GM23338 (cell line): ENCODE measurements around the gene MTA3. TPM values are rescaled to one million over a fixed set of nuclear protein-coding genes. Genes with fewer than 3 reads are reported as not detected.

Experiments
- ATAC-seq: fragments of 200-7000 bp; cut with Tn5 transposase; 3 replicates; pipeline ENCODE4 v1.9.1; 2020
- DNase-seq: peaks from one replicate; pipeline ENCODE4 v3.0.0-alpha.2; 2015; ENCODE audit warnings: low spot score
- H2AFZ ChIP-seq: fragments of 200-600 bp; sonication (generic); 2 replicates; pipeline ENCODE4 v1.8.0; 2016; ENCODE audit warnings: antibody characterized with exemption, mild to moderate bottlenecking, moderate library complexity
- H3F3A ChIP-seq: fragments of 200-600 bp; sonication (generic); replicated peaks from 2 replicates; pipeline ENCODE4 v1.8.0; 2017; ENCODE audit warnings: antibody characterized with exemption, mixed run types, low read depth
- H3K27ac ChIP-seq: fragments of 200-600 bp; sonication (generic); 2 replicates; pipeline ENCODE4 v1.6.1; 2016; ENCODE audit warnings: low read depth
- H3K27me3 ChIP-seq: fragments of 200-600 bp; sonication (generic); 2 replicates; pipeline ENCODE4 v1.8.0; 2016; ENCODE audit warnings: mild to moderate bottlenecking, mixed run types, moderate library complexity; ENCODE audit not compliant: insufficient read depth
- H3K36me3 ChIP-seq: fragments of 200-600 bp; sonication (generic); 2 replicates; pipeline ENCODE4 v1.8.0; 2016; ENCODE audit warnings: mild to moderate bottlenecking; ENCODE audit not compliant: insufficient read depth
- H3K4me1 ChIP-seq: fragments of 200-600 bp; sonication (generic); 2 replicates; pipeline ENCODE4 v1.8.0; 2016; ENCODE audit warnings: mild to moderate bottlenecking, moderate library complexity; ENCODE audit not compliant: insufficient read depth
- H3K4me2 ChIP-seq: fragments of 200-600 bp; sonication (generic); 2 replicates; pipeline ENCODE4 v1.7.1; 2017; ENCODE audit warnings: mixed run types
- H3K4me3 ChIP-seq: fragments of 200-600 bp; sonication (generic); 2 replicates; pipeline ENCODE4 v1.6.1; 2016; ENCODE audit warnings: mixed run types
- H3K79me2 ChIP-seq: fragments of 200-600 bp; sonication (generic); replicated peaks from 2 replicates; pipeline ENCODE4 v1.8.0; 2017; ENCODE audit warnings: mild to moderate bottlenecking; ENCODE audit not compliant: insufficient read depth
- H3K9me2 ChIP-seq: fragments of 200-600 bp; sonication (generic); 2 replicates; pipeline ENCODE4 v1.8.0; 2017; ENCODE audit not compliant: insufficient read depth
- H4K20me1 ChIP-seq: fragments of 200-600 bp; sonication (generic); replicated peaks from 2 replicates; pipeline ENCODE4 v1.8.0; 2017; ENCODE audit warnings: mild to moderate bottlenecking; ENCODE audit not compliant: insufficient read depth
- H3K27ac Mint-ChIP-seq: 2 replicates; pipeline ENCODE4 v1.8.0; 2020; ENCODE audit warnings: inconsistent platforms, mild to moderate bottlenecking, moderate library complexity, mixed read lengths
- H3K27me3 Mint-ChIP-seq: 3 replicates; pipeline ENCODE4 v1.8.0; 2022; ENCODE audit warnings: low read depth, mild to moderate bottlenecking, moderate library complexity, mixed read lengths, inconsistent platforms; ENCODE audit not compliant: insufficient read depth, poor library complexity
- H3K36me3 Mint-ChIP-seq: 3 replicates; pipeline ENCODE4 v1.8.0; 2021; ENCODE audit warnings: low read depth, mild to moderate bottlenecking, inconsistent platforms, moderate library complexity, mixed read lengths
- H3K4me1 Mint-ChIP-seq: 3 replicates; pipeline ENCODE4 v1.8.0; 2020; ENCODE audit warnings: mild to moderate bottlenecking, inconsistent platforms, mixed read lengths
- H3K4me3 Mint-ChIP-seq: 3 replicates; pipeline ENCODE4 v1.8.0; 2021; ENCODE audit warnings: moderate library complexity, mild to moderate bottlenecking, inconsistent platforms, mixed read lengths
- H3K9me3 Mint-ChIP-seq: 3 replicates; pipeline ENCODE4 v1.8.0; 2020; ENCODE audit warnings: moderate library complexity, mild to moderate bottlenecking, inconsistent platforms, mixed read lengths
- EZH2 ChIP-seq: fragments of 200-600 bp; sonication (generic); IDR thresholded peaks from one replicate; pipeline ENCODE4 v1.8.0; 2017; ENCODE audit warnings: antibody characterized with exemption, mild to moderate bottlenecking, low read depth; ENCODE audit not compliant: unreplicated experiment
- JUNB ChIP-seq: IDR thresholded peaks from one replicate; pipeline ENCODE4 v1.6.1; 2016; ENCODE audit warnings: antibody characterized with exemption; ENCODE audit not compliant: unreplicated experiment
- STAT1 ChIP-seq: IDR thresholded peaks from one replicate; pipeline ENCODE4 v1.6.1; 2016; ENCODE audit warnings: antibody characterized with exemption; ENCODE audit not compliant: unreplicated experiment
- ZNF462 ChIP-seq: fragments of 250-450 bp; sonication (Bioruptor Pico); IDR thresholded peaks from 2 replicates; pipeline ENCODE4 v1.5.0; 2020; ENCODE audit warnings: mild to moderate bottlenecking, moderate library complexity
- polyA plus RNA-seq: library from polyadenylated mRNA; unstranded; fragments of >200 nt; fragmentation: Nextera tagmentation; extraction: Ambion mirVana; gene quantifications from 2 replicates; pipeline ENCODE4 v1.2.1, GENCODE V29; 2016
- small RNA-seq: library from RNA; depleted of rRNA; stranded (forward); fragments of <200 nt; gene quantifications from one replicate; pipeline ENCODE3, GENCODE V24; 2014; ENCODE audit warnings: low replicate concordance
- total RNA-seq: library from RNA; depleted of rRNA; stranded (reverse); fragments of >200 nt; shearing (Covaris generic); gene quantifications from 2 replicates; pipeline ENCODE4 v1.2.3, GENCODE V29; 2014; rRNA removed

The MTA3 gene
- total and polyA plus RNA-seq, 2 experiments from 2014 or later: 162 to 208 TPM

- no peak overlapping the region for H2AFZ ChIP-seq
- Mint-ChIP-seq H3K4me1 (peaks cover 9% of the 10 kb centered on the region), H3K27me3 (peaks cover 8% of the 10 kb centered on the region), H3K36me3 (no peaks in the 10 kb centered on the region), H3K27ac (no peak overlapping the region), H3K9me3 (no peaks in the 10 kb centered on the region), H3K4me3 (no peak overlapping the region)
- H3K27ac ChIP-seq: no peak overlapping the region
- no peaks in the 10 kb centered on the region for H3F3A ChIP-seq
- TF ChIP-seq STAT1 (no peak), ZNF462 (no peak), EZH2 (no peak), JUNB (no peak)
- no peaks in the 10 kb centered on the region for H3K27me3 ChIP-seq
- H3K4me1 ChIP-seq: peaks cover 11% of the 10 kb centered on the region
- H3K9me2 ChIP-seq: no peaks in the 10 kb centered on the region
- H3K79me2 ChIP-seq: no peaks in the 10 kb centered on the region
- no peaks in the 10 kb centered on the region for H3K36me3 ChIP-seq
- no peaks in the 10 kb centered on the region for H4K20me1 ChIP-seq
- H3K4me2 ChIP-seq: no peak overlapping the region
- DNase-seq (no peak), ATAC-seq (no peak)
- no peak overlapping the region for H3K4me3 ChIP-seq
These were observed 236.5 kb downstream of the MTA3 start for GRCh38 chr2:42804891-42805290.

Small RNAs within 50 kb of the gene (small RNA-seq; reads per million reads assigned to genes)
- not detected for gene AC074375.1
- not detected for gene RNU6-137P

Other genes starting within 250 kb of the MTA3 start
- gene COX7A2L, start 207.4 kb upstream of the MTA3 start, total RNA-seq: 149 and 158 TPM in 2 replicates
- gene COX7A2L, start 207.4 kb upstream of the MTA3 start, polyA plus RNA-seq: 112 and 118 TPM in 2 replicates
- 33.8 and 36.2 TPM in 2 replicates for gene KCNG3, start 74.7 kb upstream of the MTA3 start, total RNA-seq
- gene KCNG3, start 74.7 kb upstream of the MTA3 start, polyA plus RNA-seq: 2.2 and 2.5 TPM in 2 replicates
- gene OXER1, start 195.5 kb downstream of the MTA3 start, total RNA-seq: 0.31 and 0.69 TPM in 2 replicates
- 1.2 and 1.5 TPM in 2 replicates for gene OXER1, start 195.5 kb downstream of the MTA3 start, polyA plus RNA-seq
- 0.97 and 2.6 TPM in 2 replicates for gene HAAO, start 224.0 kb downstream of the MTA3 start, total RNA-seq
- gene HAAO, start 224.0 kb downstream of the MTA3 start, polyA plus RNA-seq: 2.4 and 3.2 TPM in 2 replicates